CD4-positive, CD25-positive, alpha-beta regulatory T cell (primary cell): Measurements from ENCODE around the gene FAM13C. TPM values are rescaled to one million over a fixed set of nuclear protein-coding genes. Genes with fewer than 3 reads are reported as not detected.

Experiments
- ATAC-seq, 2 donors: fragments of 150-1000 bp; cut with Tn5 transposase; one replicate each; pipeline ENCODE4 v1.10.0; 2021; ENCODE audit warnings: low read depth in 2 of 2, moderate number of reproducible peaks in 2 of 2, moderate library complexity in 1 of 2
- DNase-seq, 3 donors: peaks; one replicate each; pipeline versions ENCODE4 v3.0.0 to v3.0.0-alpha.2; 2012 to 2022; ENCODE audit warnings: mixed read lengths in 1 of 3
- H3K27ac ChIP-seq: one replicate; pipeline ENCODE4 v1.7.0; 2013; ENCODE audit warnings: mild to moderate bottlenecking, low read length; ENCODE audit not compliant: insufficient read depth, poor library complexity, severe bottlenecking
- H3K27me3 ChIP-seq: one replicate; pipeline ENCODE4 v1.7.0; 2013; ENCODE audit warnings: low read length; ENCODE audit not compliant: control insufficient read depth, insufficient read depth
- H3K36me3 ChIP-seq: one replicate; pipeline ENCODE4 v1.7.0; 2013; ENCODE audit warnings: mild to moderate bottlenecking, low read length, moderate library complexity; ENCODE audit not compliant: control insufficient read depth, insufficient read depth
- H3K4me1 ChIP-seq: 2 replicates; pipeline ENCODE4 v1.7.0; 2013; ENCODE audit warnings: mild to moderate bottlenecking, low read length; ENCODE audit not compliant: insufficient read depth, control insufficient read depth, poor library complexity, severe bottlenecking
- H3K4me3 ChIP-seq: one replicate; pipeline ENCODE4 v1.7.0; 2013; ENCODE audit warnings: low read depth, mild to moderate bottlenecking, low read length, moderate library complexity
- H3K9me3 ChIP-seq, 2 experiments: 1 replicate in 1 of 2; 2 replicates in 1 of 2; pipeline ENCODE4 v1.7.0; 2013; ENCODE audit warnings: low read length in 2 of 2, mild to moderate bottlenecking in 1 of 2, moderate library complexity in 1 of 2; ENCODE audit not compliant: control insufficient read depth in 2 of 2
- H3K27ac Mint-ChIP-seq, 3 donors: one replicate each; pipeline ENCODE4 v1.8.0; 2020 to 2022; ENCODE audit warnings: mild to moderate bottlenecking in 3 of 3, mixed read lengths in 3 of 3, moderate library complexity in 2 of 3
- H3K27me3 Mint-ChIP-seq: one replicate; pipeline ENCODE4 v1.8.0; 2022; ENCODE audit warnings: mild to moderate bottlenecking, mixed read lengths
- H3K36me3 Mint-ChIP-seq: one replicate; pipeline ENCODE4 v1.8.0; 2020; ENCODE audit warnings: mixed read lengths
- H3K4me1 Mint-ChIP-seq, 4 donors: one replicate each; pipeline ENCODE4 v1.8.0; 2020 to 2022; ENCODE audit warnings: mixed read lengths in 4 of 4, mild to moderate bottlenecking in 1 of 4
- H3K4me3 Mint-ChIP-seq, 4 donors: one replicate each; pipeline ENCODE4 v1.8.0; 2020 to 2022; ENCODE audit warnings: mild to moderate bottlenecking in 4 of 4, mixed read lengths in 4 of 4, moderate library complexity in 3 of 4
- H3K9me3 Mint-ChIP-seq, 7 donors: one replicate each; pipeline ENCODE4 v1.8.0; 2020 to 2022; ENCODE audit warnings: mixed read lengths in 7 of 7, mild to moderate bottlenecking in 3 of 7, moderate library complexity in 2 of 7
- polyA plus RNA-seq, 4 donors: library from polyadenylated mRNA; unstranded; fragments of 300-500 nt; fragmentation: Illumina TruSeq; gene quantifications; one replicate each; pipeline ENCODE4 v1.2.3, GENCODE V29; 2021
- total RNA-seq: library from RNA; stranded (reverse); gene quantifications from one replicate; pipeline ENCODE4 v1.2.3, GENCODE V29; 2022

The FAM13C gene
- total and polyA plus RNA-seq, 5 donors from 2014 or later, result not detected

DNA sequence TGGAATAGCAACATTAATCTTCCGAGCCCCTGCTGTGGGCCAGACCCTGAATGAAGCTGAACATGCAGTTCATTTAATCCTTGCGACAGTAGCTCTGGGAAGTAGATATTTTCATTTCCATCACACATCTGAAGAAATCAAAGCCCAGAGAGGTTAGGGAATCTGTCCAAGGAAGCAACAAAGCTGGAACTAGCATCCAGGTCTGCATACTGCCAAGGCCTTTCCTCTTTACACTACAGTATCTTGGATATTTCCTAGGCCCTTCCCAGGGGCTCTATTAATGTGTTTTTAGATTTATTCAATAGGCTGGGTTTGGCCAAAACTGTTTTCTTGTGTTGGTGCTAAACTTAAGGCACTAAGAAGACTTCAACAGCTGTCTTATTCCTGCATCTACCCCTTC is 48.1 kb downstream of the FAM13C start:
- Mint-ChIP-seq H3K9me3 (peaks cover 0 to 4% (median 0%) of the 10 kb centered on the region in 7 donors), H3K4me3 (no peak overlapping the region), H3K4me1 (no peaks in the 10 kb centered on the region), H3K36me3 (no peaks in the 10 kb centered on the region), H3K27ac (no peak overlapping the region), H3K27me3 (no peaks in the 10 kb centered on the region)
- no peak overlapping the region for H3K27ac ChIP-seq
- no peaks in the 10 kb centered on the region for H3K9me3 ChIP-seq
- H3K36me3 ChIP-seq, result no peaks in the 10 kb centered on the region
- H3K4me3 ChIP-seq, result no peak overlapping the region
- ATAC-seq (no peak), DNase-seq (no peak)
- no peaks in the 10 kb centered on the region for H3K4me1 ChIP-seq
- no peaks in the 10 kb centered on the region for H3K27me3 ChIP-seq

DNA sequence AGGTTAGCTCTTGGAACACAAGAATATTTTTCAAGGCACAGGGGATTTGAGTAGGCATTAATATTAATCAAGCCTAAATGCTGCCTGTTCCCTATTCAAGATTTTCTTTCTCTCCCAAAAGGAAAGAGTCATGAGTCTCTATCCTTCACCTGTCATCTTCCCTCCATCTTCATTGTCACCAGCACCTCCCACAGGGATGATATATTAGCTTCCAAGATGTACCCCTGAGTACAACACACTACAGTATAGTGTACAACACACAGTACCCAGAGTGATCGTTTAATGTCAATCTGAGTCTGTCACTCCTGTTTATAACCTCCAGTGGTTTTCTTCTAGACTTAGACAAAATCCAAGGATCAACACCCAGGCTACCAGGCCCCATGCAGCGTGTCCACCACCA is 50.1 kb downstream of the FAM13C start:
- ATAC-seq, result no peak
- Mint-ChIP-seq H3K4me3 (no peak overlapping the region), H3K4me1 (no peaks in the 10 kb centered on the region), H3K36me3 (no peaks in the 10 kb centered on the region), H3K27ac (no peak overlapping the region), H3K9me3 (peaks cover 0 to 5% (median 2%) of the 10 kb centered on the region in 7 donors), H3K27me3 (no peaks in the 10 kb centered on the region)
- Histone ChIP-seq H3K9me3 (no peaks in the 10 kb centered on the region), H3K4me3 (no peak overlapping the region), H3K4me1 (no peaks in the 10 kb centered on the region), H3K27me3 (no peaks in the 10 kb centered on the region), H3K27ac (no peak overlapping the region), H3K36me3 (no peaks in the 10 kb centered on the region)
- DNase-seq, result no peak

DNA sequence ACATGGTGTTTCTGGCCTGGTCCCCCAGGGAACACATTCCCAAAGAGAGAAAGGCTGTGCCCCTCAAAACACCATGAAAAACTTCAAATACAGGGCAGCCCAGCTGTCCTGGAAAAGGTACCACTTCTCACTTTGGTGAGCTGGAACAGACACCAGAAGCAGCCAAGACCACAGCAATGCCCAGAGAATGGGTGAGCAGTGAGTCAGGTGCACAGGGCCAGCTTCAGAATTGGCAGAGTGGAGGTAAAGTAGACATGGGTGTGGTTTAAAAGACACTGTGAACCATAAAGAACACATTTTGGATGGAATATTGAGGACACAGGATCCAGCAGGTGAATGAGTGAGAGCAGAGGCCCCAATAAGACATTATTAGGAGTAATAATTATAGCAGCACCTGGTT is 51.3 kb downstream of the FAM13C start:
- Histone ChIP-seq H3K27me3 (no peaks in the 10 kb centered on the region), H3K4me1 (no peaks in the 10 kb centered on the region), H3K9me3 (no peaks in the 10 kb centered on the region), H3K36me3 (no peaks in the 10 kb centered on the region), H3K4me3 (no peak overlapping the region), H3K27ac (no peak overlapping the region)
- DNase-seq, result no peak
- H3K36me3 Mint-ChIP-seq, result no peaks in the 10 kb centered on the region
- no peak overlapping the region for H3K27ac Mint-ChIP-seq
- no peak for ATAC-seq
- no peaks in the 10 kb centered on the region for H3K4me1 Mint-ChIP-seq
- H3K9me3 Mint-ChIP-seq, result peaks cover 0 to 5% (median 2%) of the 10 kb centered on the region in 7 donors
- H3K4me3 Mint-ChIP-seq, result no peak overlapping the region
- no peaks in the 10 kb centered on the region for H3K27me3 Mint-ChIP-seq

DNA sequence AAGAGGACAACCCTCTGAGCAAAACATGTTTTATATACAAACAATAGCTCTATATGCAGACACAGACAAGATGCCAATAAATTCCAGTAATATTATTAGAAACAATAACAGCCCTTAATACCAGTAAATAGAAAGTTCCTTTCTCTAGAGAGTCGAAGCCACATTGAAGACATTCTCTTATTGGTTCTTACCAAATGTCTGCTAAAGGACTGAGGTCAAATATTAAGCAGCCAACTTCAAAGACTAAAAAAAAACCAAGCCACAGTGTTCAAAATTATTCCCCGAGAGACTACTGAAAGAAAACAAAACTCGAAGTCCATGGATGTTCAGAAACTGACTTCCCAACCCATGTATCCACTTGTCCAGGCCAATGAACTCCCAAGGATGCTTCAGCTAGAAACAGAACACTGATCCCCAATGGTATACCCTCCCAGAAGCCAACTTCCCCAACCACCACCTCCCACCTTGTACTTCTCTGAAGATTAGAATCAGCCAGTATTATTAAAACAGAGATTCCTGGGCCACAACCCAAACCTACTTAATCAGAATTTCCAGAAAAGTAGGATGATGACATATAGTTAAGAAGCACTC is 51.9 kb downstream of the FAM13C start:
- H3K4me3 Mint-ChIP-seq, result no peak overlapping the region
- H3K27ac ChIP-seq, result no peak overlapping the region
- no peak overlapping the region for H3K4me3 ChIP-seq
- no peaks in the 10 kb centered on the region for H3K36me3 Mint-ChIP-seq
- no peak overlapping the region for H3K27ac Mint-ChIP-seq
- no peaks in the 10 kb centered on the region for H3K27me3 Mint-ChIP-seq
- H3K9me3 Mint-ChIP-seq, result peaks cover 0 to 5% (median 2%) of the 10 kb centered on the region in 7 donors
- no peaks in the 10 kb centered on the region for H3K9me3 ChIP-seq
- H3K36me3 ChIP-seq, result no peaks in the 10 kb centered on the region
- DNase-seq (no peak), ATAC-seq (no peak)
- no peaks in the 10 kb centered on the region for H3K4me1 ChIP-seq
- no peaks in the 10 kb centered on the region for H3K27me3 ChIP-seq
- no peaks in the 10 kb centered on the region for H3K4me1 Mint-ChIP-seq

DNA sequence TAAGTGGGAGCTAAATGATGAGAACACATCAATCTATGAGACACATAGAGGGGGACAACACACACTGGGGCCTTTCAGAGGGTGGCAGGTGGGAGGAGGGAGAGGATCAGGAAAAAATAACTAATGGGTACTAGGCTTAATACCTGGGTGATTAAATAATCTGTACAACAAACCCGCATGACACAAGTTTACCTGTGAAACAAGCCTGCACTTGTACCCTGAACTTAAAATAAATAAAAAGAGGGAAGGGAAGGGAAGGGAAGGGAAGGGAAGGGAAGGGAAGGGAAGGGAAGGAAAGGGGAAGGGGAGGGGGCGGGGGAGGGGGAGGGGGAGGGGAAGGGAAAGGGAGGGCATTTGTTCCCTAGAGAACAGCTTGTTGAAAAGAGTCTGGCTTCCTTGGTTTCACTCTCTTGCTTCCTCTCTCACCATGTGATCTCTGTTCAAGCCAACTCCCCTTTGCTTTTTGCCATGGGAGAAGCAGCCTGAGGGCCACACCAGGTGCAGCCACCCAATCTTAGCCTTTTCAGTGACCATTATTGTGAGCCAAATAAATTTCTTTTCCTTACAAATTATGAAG is 57.7 kb downstream of the FAM13C start:
- ATAC-seq, result no peak
- Mint-ChIP-seq H3K4me1 (no peaks in the 10 kb centered on the region), H3K27ac (no peak overlapping the region)

DNA sequence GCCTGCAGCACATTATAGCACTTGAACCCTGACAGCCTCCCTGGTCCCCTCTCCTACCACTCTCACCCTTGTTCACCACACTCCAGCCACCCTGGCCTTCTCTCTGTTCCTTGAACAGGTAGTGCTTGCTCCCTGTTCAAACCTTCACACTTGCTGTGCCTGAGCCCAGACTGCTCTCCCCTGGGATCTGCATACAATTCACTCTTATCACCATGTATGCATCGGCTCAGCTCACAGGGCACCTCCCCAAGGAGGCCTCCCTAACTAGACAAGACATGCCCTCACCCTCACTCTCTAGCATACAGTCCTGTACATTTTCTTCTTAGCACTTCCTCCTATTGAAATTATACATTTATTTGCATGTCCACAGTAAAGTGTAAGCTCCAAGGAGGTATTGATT is 59.3 kb downstream of the FAM13C start:
- no peak overlapping the region for H3K4me3 Mint-ChIP-seq
- H3K9me3 Mint-ChIP-seq, result peaks cover 0 to 6% (median under 1%) of the 10 kb centered on the region in 7 donors
- Histone ChIP-seq H3K27ac (no peak overlapping the region), H3K36me3 (no peaks in the 10 kb centered on the region), H3K4me1 (no peaks in the 10 kb centered on the region), H3K4me3 (no peak overlapping the region), H3K27me3 (no peaks in the 10 kb centered on the region), H3K9me3 (no peaks in the 10 kb centered on the region)
- no peak for ATAC-seq
- H3K27ac Mint-ChIP-seq, result no peak overlapping the region
- DNase-seq, result no peak
- no peaks in the 10 kb centered on the region for H3K36me3 Mint-ChIP-seq
- no peaks in the 10 kb centered on the region for H3K27me3 Mint-ChIP-seq
- no peaks in the 10 kb centered on the region for H3K4me1 Mint-ChIP-seq

More for the DNA sequence above, 57.7 kb downstream of the FAM13C start:
- H3K36me3 ChIP-seq, result no peaks in the 10 kb centered on the region
- peaks cover 0 to 6% (median 3%) of the 10 kb centered on the region in 7 donors for H3K9me3 Mint-ChIP-seq
- no peaks in the 10 kb centered on the region for H3K36me3 Mint-ChIP-seq
- H3K27me3 Mint-ChIP-seq, result no peaks in the 10 kb centered on the region
- no peaks in the 10 kb centered on the region for H3K9me3 ChIP-seq
- H3K4me1 ChIP-seq, result no peaks in the 10 kb centered on the region
- H3K4me3 ChIP-seq, result no peak overlapping the region
- no peak overlapping the region for H3K27ac ChIP-seq
- H3K27me3 ChIP-seq, result no peaks in the 10 kb centered on the region
- H3K4me3 Mint-ChIP-seq, result no peak overlapping the region
- no peak for DNase-seq

DNA sequence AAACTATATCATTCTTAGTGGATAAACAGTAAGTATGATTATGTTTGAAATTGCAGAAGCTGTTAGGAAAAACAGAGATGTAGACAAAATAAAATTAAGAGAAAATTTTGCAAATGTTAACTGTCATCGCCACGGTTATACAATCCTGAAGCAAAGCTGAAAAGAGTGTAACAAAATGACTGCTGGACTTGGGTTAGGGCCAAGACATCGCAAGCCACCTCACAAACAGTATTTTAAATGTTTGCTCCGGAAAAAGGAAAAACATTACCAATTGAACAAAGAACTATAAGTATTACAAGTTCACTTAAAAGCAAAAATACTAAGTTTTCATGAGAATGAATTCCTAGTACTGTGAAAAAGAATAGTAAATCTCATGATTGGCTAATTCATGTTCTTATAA is 60.0 kb downstream of the FAM13C start:
- H3K4me1 Mint-ChIP-seq, result no peaks in the 10 kb centered on the region
- no peak overlapping the region for H3K27ac Mint-ChIP-seq
- Histone ChIP-seq H3K27ac (no peak overlapping the region), H3K36me3 (no peaks in the 10 kb centered on the region), H3K27me3 (no peaks in the 10 kb centered on the region), H3K4me1 (no peaks in the 10 kb centered on the region), H3K9me3 (no peaks in the 10 kb centered on the region), H3K4me3 (no peak overlapping the region)
- DNase-seq (no peak), ATAC-seq (no peak)
- no peaks in the 10 kb centered on the region for H3K36me3 Mint-ChIP-seq
- H3K9me3 Mint-ChIP-seq, result peaks cover 0 to 6% (median 0%) of the 10 kb centered on the region in 7 donors
- no peak overlapping the region for H3K4me3 Mint-ChIP-seq
- no peaks in the 10 kb centered on the region for H3K27me3 Mint-ChIP-seq

DNA sequence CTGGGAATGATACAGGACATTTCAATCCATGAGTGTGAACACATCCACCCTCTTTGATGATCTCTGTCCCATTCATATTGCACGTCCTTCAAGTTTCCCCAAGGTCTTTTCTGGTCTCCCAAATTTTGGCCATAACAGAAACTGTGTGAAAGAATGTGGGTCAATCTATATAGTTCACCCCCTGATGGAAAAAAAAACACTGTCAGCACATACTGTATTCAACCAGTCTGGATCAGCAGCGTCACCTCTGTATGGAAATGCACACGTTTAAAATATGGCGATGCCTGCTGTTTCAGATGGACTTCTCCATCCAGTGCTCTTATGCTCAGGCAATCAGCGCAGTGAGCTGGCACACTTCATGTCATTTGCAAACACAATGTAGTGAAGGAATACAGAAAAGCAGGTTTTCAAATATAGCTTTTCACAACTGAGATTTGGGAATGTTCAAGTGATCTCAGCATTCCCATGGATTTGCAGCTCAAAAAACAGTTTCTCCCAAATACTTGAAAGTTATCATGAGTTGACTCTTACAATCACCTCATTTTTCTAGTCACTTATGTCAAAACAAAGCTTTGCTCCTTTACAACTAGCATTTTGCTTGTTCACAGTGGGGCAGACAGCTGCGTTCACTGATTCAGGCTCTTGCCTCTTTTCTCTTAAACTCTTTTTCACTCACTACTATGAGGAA is 61.1 kb downstream of the FAM13C start:
- H3K27ac Mint-ChIP-seq, result no peak overlapping the region
- no peaks in the 10 kb centered on the region for H3K36me3 Mint-ChIP-seq
- no peak overlapping the region for H3K4me3 Mint-ChIP-seq
- Histone ChIP-seq H3K4me1 (no peaks in the 10 kb centered on the region), H3K27ac (no peak overlapping the region), H3K4me3 (no peak overlapping the region), H3K27me3 (no peaks in the 10 kb centered on the region), H3K36me3 (no peaks in the 10 kb centered on the region), H3K9me3 (no peaks in the 10 kb centered on the region)
- H3K27me3 Mint-ChIP-seq, result no peaks in the 10 kb centered on the region
- no peak for DNase-seq
- no peak for ATAC-seq
- H3K9me3 Mint-ChIP-seq, result peaks cover 0 to 6% (median 0%) of the 10 kb centered on the region in 7 donors
- H3K4me1 Mint-ChIP-seq, result no peaks in the 10 kb centered on the region
